ENCODE results near the gene ZNF107.
"Not testable (repeated sequence)": the region's sequence is repeated elsewhere in the genome, so short reads cannot be mapped to it uniquely, and the experiment has no call there.

ZNF107 gene

GRCh38 chr7:64738953-64739352 is 73.0 kb downstream of the ZNF107 start:
- not testable (repeated sequence) for H3K18ac ChIP-seq (ENCODE audit: low read length); DNase-seq

DNA sequence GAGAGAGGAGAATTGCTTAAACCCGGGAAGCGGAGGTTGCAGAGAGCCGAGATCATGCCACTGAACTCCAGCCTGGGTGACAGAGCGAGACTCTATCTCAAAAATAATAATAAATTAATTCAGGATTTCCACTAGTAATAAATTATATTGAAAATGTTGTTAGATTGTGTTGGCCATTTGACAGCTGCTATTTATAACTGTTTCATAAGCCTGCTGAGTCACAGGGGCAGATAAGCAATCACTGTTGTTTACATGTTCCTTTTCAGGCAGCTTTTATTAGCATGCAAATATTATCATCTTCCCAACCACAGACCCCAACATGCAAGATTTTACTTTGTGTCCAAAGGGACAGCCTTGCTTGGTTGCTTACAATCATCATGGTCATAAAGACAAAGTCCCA is 78.7 kb downstream of the ZNF107 start:
- Histone ChIP-seq H2BK5ac (ENCODE audit: low read length) (no peak overlapping the region), H4K5ac (ENCODE audit: low read length) (no peak overlapping the region), H3K56ac (ENCODE audit: low read length) (no peak overlapping the region), H3K36me3 (ENCODE audit: control insufficient read depth, insufficient read depth, low read length) (no peaks in the 10 kb centered on the region), H2BK15ac (replicated peaks; ENCODE audit: low read depth) (no peak overlapping the region), H3K4me2 (ENCODE audit: low read length) (no peak overlapping the region), H3K4me1 (ENCODE audit: control insufficient read depth, low read depth, low read length) (no peaks in the 10 kb centered on the region), H3K27ac (ENCODE audit: low read depth, low read length) (no peak overlapping the region), H3K79me2 (ENCODE audit: control insufficient read depth, insufficient read depth, low read length) (no peaks in the 10 kb centered on the region), H3K4ac (ENCODE audit: low read depth, low read length) (no peak overlapping the region), H3K4me3 (ENCODE audit: low read length) (no peak overlapping the region), H3K9ac (ENCODE audit: low read length) (no peak overlapping the region), H3K79me1 (ENCODE audit: low read length) (no peaks in the 10 kb centered on the region), H3K27me3 (ENCODE audit: insufficient read depth, low read length, poor library complexity) (no peaks in the 10 kb centered on the region), H2BK120ac (ENCODE audit: low read depth, low read length) (no peak overlapping the region), H4K8ac (ENCODE audit: low read depth, low read length) (no peak overlapping the region), H3K18ac (ENCODE audit: low read length) (no peak overlapping the region), H3K23ac (ENCODE audit: low read length) (no peak overlapping the region), H2AK5ac (ENCODE audit: low read length) (no peak overlapping the region)
- no CpG with 5 or more reads among the region's 4 CpGs for WGBS (ENCODE audit: extremely low coverage, insufficient coverage, low lambda C conversion rate)
- no peak for DNase-seq

More at GRCh38 chr7:64738953-64739352, 73.0 kb downstream of the ZNF107 start:
- H3K27ac ChIP-seq (ENCODE audit: low read depth, low read length); H3K56ac ChIP-seq (ENCODE audit: low read length); H3K23ac ChIP-seq (ENCODE audit: low read length); H3K4me1 ChIP-seq (ENCODE audit: control insufficient read depth, low read depth, low read length); H3K79me1 ChIP-seq (ENCODE audit: low read length); H4K8ac ChIP-seq (ENCODE audit: low read depth, low read length); H2BK5ac ChIP-seq (ENCODE audit: low read length); H4K5ac ChIP-seq (ENCODE audit: low read length); H2BK15ac ChIP-seq (replicated peaks; ENCODE audit: low read depth); H3K4ac ChIP-seq (ENCODE audit: low read depth, low read length); H3K79me2 ChIP-seq (ENCODE audit: control insufficient read depth, insufficient read depth, low read length); H3K27me3 ChIP-seq (ENCODE audit: insufficient read depth, low read length, poor library complexity); H3K4me3 ChIP-seq (ENCODE audit: low read length); H3K4me2 ChIP-seq (ENCODE audit: low read length); H3K36me3 ChIP-seq (ENCODE audit: control insufficient read depth, insufficient read depth, low read length); H3K9ac ChIP-seq (ENCODE audit: low read length); H2AK5ac ChIP-seq (ENCODE audit: low read length); H2BK120ac ChIP-seq (ENCODE audit: low read depth, low read length): not testable (repeated sequence)
- WGBS (ENCODE audit: extremely low coverage, insufficient coverage, low lambda C conversion rate): no CpG with 5 or more reads among the region's 29 CpGs

DNA sequence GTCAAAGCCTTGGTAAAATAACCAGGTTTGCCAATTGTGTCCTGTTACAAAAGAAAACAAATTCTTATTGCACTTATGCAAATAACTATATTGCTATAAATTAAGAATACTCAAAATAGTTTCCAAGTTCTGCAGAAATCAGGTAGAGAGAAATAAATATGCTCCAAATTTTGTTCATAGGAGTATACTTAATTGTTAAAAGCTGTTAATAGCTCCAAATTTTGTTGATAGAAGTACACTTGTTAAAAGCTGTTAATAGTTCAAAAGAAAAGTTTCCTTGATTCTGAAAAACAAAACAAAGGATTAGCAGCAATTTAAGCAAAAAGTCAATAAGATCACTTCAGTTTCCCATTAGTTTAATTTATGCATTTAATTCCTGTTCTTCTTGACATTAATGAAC is 81.9 kb downstream of the ZNF107 start:
- no peak overlapping the region for H2BK5ac ChIP-seq (ENCODE audit: low read length)
- no peak overlapping the region for H3K4ac ChIP-seq (ENCODE audit: low read depth, low read length)
- no peaks in the 10 kb centered on the region for H3K27me3 ChIP-seq (ENCODE audit: insufficient read depth, low read length, poor library complexity)
- no peak overlapping the region for H3K18ac ChIP-seq (ENCODE audit: low read length)
- H3K4me2 ChIP-seq (ENCODE audit: low read length): no peak overlapping the region
- H2AK5ac ChIP-seq (ENCODE audit: low read length): no peak overlapping the region
- H4K5ac ChIP-seq (ENCODE audit: low read length): no peak overlapping the region
- H3K36me3 ChIP-seq (ENCODE audit: control insufficient read depth, insufficient read depth, low read length): no peaks in the 10 kb centered on the region
- H3K79me2 ChIP-seq (ENCODE audit: control insufficient read depth, insufficient read depth, low read length): no peaks in the 10 kb centered on the region
- H3K56ac ChIP-seq (ENCODE audit: low read length): no peak overlapping the region
- H3K4me1 ChIP-seq (ENCODE audit: control insufficient read depth, low read depth, low read length): no peaks in the 10 kb centered on the region
- no peak overlapping the region for H3K4me3 ChIP-seq (ENCODE audit: low read length)
- H3K27ac ChIP-seq (ENCODE audit: low read depth, low read length): no peak overlapping the region
- H4K8ac ChIP-seq (ENCODE audit: low read depth, low read length): no peak overlapping the region
- H2BK120ac ChIP-seq (ENCODE audit: low read depth, low read length): no peak overlapping the region
- no peak overlapping the region for H3K9ac ChIP-seq (ENCODE audit: low read length)
- DNase-seq: peak; percentile 6
- no peaks in the 10 kb centered on the region for H3K79me1 ChIP-seq (ENCODE audit: low read length)
- H2BK15ac ChIP-seq (replicated peaks; ENCODE audit: low read depth): no peak overlapping the region
- no peak overlapping the region for H3K23ac ChIP-seq (ENCODE audit: low read length)

- H3K4me3 ChIP-seq (ENCODE audit: low read length): no peak overlapping the region
- no peak for DNase-seq
- no peak overlapping the region for H2AK5ac ChIP-seq (ENCODE audit: low read length)
- H2BK5ac ChIP-seq (ENCODE audit: low read length): no peak overlapping the region
- H3K27ac ChIP-seq (ENCODE audit: low read depth, low read length): no peak overlapping the region
- no peaks in the 10 kb centered on the region for H3K79me2 ChIP-seq (ENCODE audit: control insufficient read depth, insufficient read depth, low read length)
- no peaks in the 10 kb centered on the region for H3K27me3 ChIP-seq (ENCODE audit: insufficient read depth, low read length, poor library complexity)
- no peak overlapping the region for H3K9ac ChIP-seq (ENCODE audit: low read length)
- H3K4ac ChIP-seq (ENCODE audit: low read depth, low read length): no peak overlapping the region
- H3K23ac ChIP-seq (ENCODE audit: low read length): no peak overlapping the region
- no peak overlapping the region for H3K18ac ChIP-seq (ENCODE audit: low read length)
- no CpG with 5 or more reads among the region's 2 CpGs for WGBS (ENCODE audit: extremely low coverage, insufficient coverage, low lambda C conversion rate)
- H4K5ac ChIP-seq (ENCODE audit: low read length): no peak overlapping the region
- no peak overlapping the region for H2BK15ac ChIP-seq (replicated peaks; ENCODE audit: low read depth)
- H4K8ac ChIP-seq (ENCODE audit: low read depth, low read length): no peak overlapping the region
- no peaks in the 10 kb centered on the region for H3K4me1 ChIP-seq (ENCODE audit: control insufficient read depth, low read depth, low read length)
- no peak overlapping the region for H3K4me2 ChIP-seq (ENCODE audit: low read length)
- no peak overlapping the region for H2BK120ac ChIP-seq (ENCODE audit: low read depth, low read length)
- no peaks in the 10 kb centered on the region for H3K36me3 ChIP-seq (ENCODE audit: control insufficient read depth, insufficient read depth, low read length)
- no peak overlapping the region for H3K56ac ChIP-seq (ENCODE audit: low read length)
- H3K79me1 ChIP-seq (ENCODE audit: low read length): no peaks in the 10 kb centered on the region
These were observed 87.1 kb downstream of the ZNF107 start for GRCh38 chr7:64753032-64753431.

GRCh38 chr7:64755865-64756264 is 89.9 kb downstream of the ZNF107 start:
- Histone ChIP-seq H3K4ac (ENCODE audit: low read depth, low read length) (no peak overlapping the region), H4K5ac (ENCODE audit: low read length) (no peak overlapping the region), H4K8ac (ENCODE audit: low read depth, low read length) (no peak overlapping the region), H3K27me3 (ENCODE audit: insufficient read depth, low read length, poor library complexity) (no peaks in the 10 kb centered on the region), H2BK5ac (ENCODE audit: low read length) (no peak overlapping the region), H2BK15ac (replicated peaks; ENCODE audit: low read depth) (no peak overlapping the region), H3K4me3 (ENCODE audit: low read length) (no peak overlapping the region), H3K56ac (ENCODE audit: low read length) (no peak overlapping the region), H3K18ac (ENCODE audit: low read length) (no peak overlapping the region), H3K27ac (ENCODE audit: low read depth, low read length) (no peak overlapping the region), H3K4me1 (ENCODE audit: control insufficient read depth, low read depth, low read length) (no peaks in the 10 kb centered on the region), H2BK120ac (ENCODE audit: low read depth, low read length) (no peak overlapping the region), H3K4me2 (ENCODE audit: low read length) (no peak overlapping the region), H3K23ac (ENCODE audit: low read length) (no peak overlapping the region), H2AK5ac (ENCODE audit: low read length) (no peak overlapping the region), H3K79me1 (ENCODE audit: low read length) (no peaks in the 10 kb centered on the region), H3K79me2 (ENCODE audit: control insufficient read depth, insufficient read depth, low read length) (no peaks in the 10 kb centered on the region), H3K36me3 (ENCODE audit: control insufficient read depth, insufficient read depth, low read length) (no peaks in the 10 kb centered on the region), H3K9ac (ENCODE audit: low read length) (no peak overlapping the region)
- no peak for DNase-seq
- no CpG with 5 or more reads among the region's 3 CpGs for WGBS (ENCODE audit: extremely low coverage, insufficient coverage, low lambda C conversion rate)

- no peaks in the 10 kb centered on the region for H3K4me1 ChIP-seq (ENCODE audit: control insufficient read depth, low read depth, low read length)
- H3K36me3 ChIP-seq (ENCODE audit: control insufficient read depth, insufficient read depth, low read length): no peaks in the 10 kb centered on the region
- H2BK120ac ChIP-seq (ENCODE audit: low read depth, low read length): no peak overlapping the region
- no peak overlapping the region for H3K9ac ChIP-seq (ENCODE audit: low read length)
- no peaks in the 10 kb centered on the region for H3K27me3 ChIP-seq (ENCODE audit: insufficient read depth, low read length, poor library complexity)
- no CpG with 5 or more reads among the region's 3 CpGs for WGBS (ENCODE audit: extremely low coverage, insufficient coverage, low lambda C conversion rate)
- no peaks in the 10 kb centered on the region for H3K79me2 ChIP-seq (ENCODE audit: control insufficient read depth, insufficient read depth, low read length)
- DNase-seq: no peak
- no peak overlapping the region for H4K5ac ChIP-seq (ENCODE audit: low read length)
- H3K4me2 ChIP-seq (ENCODE audit: low read length): no peak overlapping the region
- no peak overlapping the region for H2BK5ac ChIP-seq (ENCODE audit: low read length)
- no peak overlapping the region for H3K4ac ChIP-seq (ENCODE audit: low read depth, low read length)
- no peak overlapping the region for H3K4me3 ChIP-seq (ENCODE audit: low read length)
- no peak overlapping the region for H4K8ac ChIP-seq (ENCODE audit: low read depth, low read length)
- H3K18ac ChIP-seq (ENCODE audit: low read length): no peak overlapping the region
- H2BK15ac ChIP-seq (replicated peaks; ENCODE audit: low read depth): no peak overlapping the region
- H3K27ac ChIP-seq (ENCODE audit: low read depth, low read length): no peak overlapping the region
- no peaks in the 10 kb centered on the region for H3K79me1 ChIP-seq (ENCODE audit: low read length)
- H2AK5ac ChIP-seq (ENCODE audit: low read length): no peak overlapping the region
- H3K23ac ChIP-seq (ENCODE audit: low read length): no peak overlapping the region
- no peak overlapping the region for H3K56ac ChIP-seq (ENCODE audit: low read length)
These were observed 92.2 kb downstream of the ZNF107 start for GRCh38 chr7:64758151-64758550.

Measured in mesendoderm (in vitro differentiated cells).